Right lobe of liver (tissue), 4 donors: ENCODE measurements around the gene DIP2A.

Source experiments
- CTCF ChIP-seq, 4 donors: fragments of 200-600 bp in 3 of 4; fragments of 450-650 bp in 1 of 4; IDR thresholded peaks; one replicate each; pipeline versions ENCODE4 v1.5.1 to v1.8.0; 2016 to 2022; ENCODE audit warnings: antibody characterized with exemption in 4 of 4, mild to moderate bottlenecking in 2 of 4
- POLR2A ChIP-seq: fragments of 450-650 bp; IDR thresholded peaks from one replicate; pipeline ENCODE4 v1.6.1; 2017; ENCODE audit warnings: antibody characterized with exemption, mild to moderate bottlenecking
- donor health status: DM: no; HTN: no; CAD: no.
- donor health status: DM: no; HTN: no; CAD: no.
- donor health status: DM: no; HTN: yes; CAD: no.

GRCh38 chr21:46441331-46441730 lies 17.4 kb upstream of the DIP2A start:
- no peak for TF ChIP-seq CTCF (IDR thresholded peaks at IDR 0.05)
- TF ChIP-seq POLR2A: no peak
